NCI-H1417 (cell line): ENCODE measurements around the gene ESAM.
"Not testable (repeated sequence)": the region's sequence is repeated elsewhere in the genome, so short reads cannot be mapped to it uniquely, and the experiment has no call there.

Source experiments
- DNase-seq, 3 experiments: peaks; one replicate each; lab custom pipeline; 2025; lab: John Stamatoyannopoulos, UW

The ESAM gene

DNA sequence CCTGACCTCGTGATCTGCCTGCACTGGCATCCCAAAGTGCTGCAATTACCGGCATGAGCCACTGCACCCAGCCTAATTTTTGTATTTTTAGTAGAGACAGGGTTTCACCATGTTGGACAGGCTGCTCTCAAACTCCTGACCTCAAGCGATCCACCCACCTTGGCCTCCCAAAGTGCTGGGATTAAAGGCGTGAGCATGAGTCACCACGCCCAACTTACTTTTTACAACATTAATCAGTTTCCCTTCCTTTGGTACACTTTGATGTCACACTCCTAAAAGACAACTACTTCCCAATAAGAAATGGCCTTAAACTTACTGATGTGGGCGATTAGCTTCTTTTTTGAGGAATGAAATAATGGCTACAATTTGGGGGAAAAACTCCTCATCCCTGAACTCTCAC is 8.9 kb upstream of the ESAM start:
- DNase-seq: not testable (repeated sequence)

DNA sequence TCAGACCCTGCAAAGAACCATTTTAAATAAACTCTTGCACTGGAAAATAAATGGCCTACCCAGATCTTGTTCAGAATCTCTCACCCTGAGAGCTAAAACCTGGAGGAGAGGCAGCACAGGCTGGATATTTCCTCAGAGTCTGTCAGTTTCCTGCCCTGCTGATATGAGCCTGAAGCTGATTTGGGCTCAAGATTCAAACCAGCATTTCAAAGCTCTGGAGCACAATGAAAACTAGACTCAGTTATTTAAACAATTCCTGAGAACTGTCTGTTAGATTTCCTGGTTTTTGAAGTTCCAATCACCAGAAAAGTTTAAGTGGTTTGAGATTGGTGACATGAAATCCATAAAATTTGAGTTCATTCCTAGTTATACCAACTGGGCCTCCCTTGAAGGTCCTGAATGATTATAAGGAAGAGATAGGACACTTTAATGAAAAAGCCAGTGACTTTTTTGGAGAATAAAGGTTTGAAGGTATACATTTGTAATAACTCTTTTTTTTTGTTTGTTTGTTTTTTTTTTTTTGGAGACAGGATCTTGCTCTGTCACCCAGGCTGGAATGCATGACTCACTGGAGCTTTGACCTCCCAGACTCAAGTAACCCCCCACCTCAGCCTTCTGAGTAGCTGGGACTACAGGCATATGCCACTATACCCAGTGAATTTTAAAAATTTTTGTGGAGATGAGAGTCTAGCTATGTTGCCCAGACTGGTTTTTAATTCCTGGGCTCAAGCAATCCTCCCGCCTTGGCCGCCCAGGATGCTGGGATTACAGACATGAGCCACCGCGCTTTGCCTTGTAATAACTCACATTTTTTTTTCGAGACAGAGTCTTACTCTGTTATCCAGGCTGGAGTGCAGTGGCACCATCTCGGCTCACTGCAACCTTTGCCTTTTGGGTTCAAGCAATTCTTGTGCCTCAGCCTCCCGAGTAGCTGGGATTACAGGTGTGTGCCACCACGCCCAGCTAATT is 8.0 kb upstream of the ESAM start:
- no peak for DNase-seq

DNA sequence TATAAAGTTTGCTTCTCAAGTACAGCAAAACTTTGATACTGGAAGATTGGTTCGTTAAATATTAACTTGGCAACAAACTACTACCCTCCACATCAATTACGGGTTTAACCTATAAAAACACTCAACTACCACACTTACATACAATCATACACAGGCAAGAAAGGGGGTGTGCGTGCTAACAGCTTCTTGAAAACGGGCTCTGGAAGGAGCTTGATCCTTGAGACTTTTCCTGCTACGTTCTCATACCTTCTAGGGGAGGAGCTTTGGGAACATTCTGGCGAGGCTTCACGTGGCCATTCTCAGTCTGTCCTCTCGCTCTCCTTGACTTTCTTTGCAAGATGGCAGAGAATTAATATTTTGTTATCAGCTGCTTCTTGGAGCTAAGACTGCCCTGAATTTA is 6.8 kb upstream of the ESAM start:
- no peak for DNase-seq

DNA sequence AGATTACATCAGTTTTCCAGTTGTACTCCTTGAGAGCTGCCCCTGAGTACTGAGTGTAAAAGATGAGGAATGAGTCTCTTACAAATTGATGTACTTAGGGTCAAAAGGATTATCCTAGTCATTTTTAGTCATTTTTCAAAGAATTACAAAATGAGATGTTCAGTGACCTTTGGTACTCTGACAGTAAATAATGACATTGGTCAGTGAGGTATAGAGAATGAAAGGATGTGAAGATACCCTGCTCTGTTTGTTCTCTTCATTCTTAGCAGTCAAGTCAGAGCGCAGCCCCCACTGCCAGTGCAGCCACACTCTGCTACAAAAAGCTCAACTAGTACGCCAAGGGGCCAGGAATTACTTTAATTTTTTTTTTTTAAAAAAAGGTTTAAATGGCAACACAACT is 4.1 kb upstream of the ESAM start:
- no peak for DNase-seq

GRCh38 chr11:124763156-124763947 is 1.3 kb upstream of the ESAM start:
- DNase-seq: peak; percentile 58 to 92 (median 83)

DNA sequence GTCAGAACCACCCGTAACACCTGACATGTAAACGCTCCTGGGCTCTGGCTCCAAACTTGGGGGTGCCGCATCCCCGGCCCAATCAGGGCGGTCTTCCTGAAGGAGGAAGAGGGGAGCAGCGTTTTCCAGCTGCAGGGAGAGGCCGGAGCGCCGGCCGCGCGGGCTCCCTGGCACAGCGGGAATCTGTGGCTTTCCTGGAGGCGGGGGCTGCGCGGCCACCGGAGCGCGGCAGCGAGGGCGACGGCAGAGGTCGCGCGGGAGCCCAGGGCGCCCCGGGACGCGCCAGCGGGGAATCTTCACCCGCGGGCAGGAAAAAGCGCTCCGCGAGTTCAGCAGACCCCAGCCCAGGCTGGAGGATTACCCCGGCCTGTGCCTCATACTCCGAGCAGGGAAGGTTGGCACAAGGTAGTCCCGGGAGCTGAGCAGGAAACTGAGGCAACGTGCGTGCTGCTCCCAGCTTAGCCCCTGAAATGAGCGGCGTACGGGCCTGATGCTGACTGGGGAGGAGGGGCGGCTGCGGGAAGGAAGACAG is 600 bp upstream of the ESAM start:
- DNase-seq: peak in 2 of 3 experiments; percentile 78

DNA sequence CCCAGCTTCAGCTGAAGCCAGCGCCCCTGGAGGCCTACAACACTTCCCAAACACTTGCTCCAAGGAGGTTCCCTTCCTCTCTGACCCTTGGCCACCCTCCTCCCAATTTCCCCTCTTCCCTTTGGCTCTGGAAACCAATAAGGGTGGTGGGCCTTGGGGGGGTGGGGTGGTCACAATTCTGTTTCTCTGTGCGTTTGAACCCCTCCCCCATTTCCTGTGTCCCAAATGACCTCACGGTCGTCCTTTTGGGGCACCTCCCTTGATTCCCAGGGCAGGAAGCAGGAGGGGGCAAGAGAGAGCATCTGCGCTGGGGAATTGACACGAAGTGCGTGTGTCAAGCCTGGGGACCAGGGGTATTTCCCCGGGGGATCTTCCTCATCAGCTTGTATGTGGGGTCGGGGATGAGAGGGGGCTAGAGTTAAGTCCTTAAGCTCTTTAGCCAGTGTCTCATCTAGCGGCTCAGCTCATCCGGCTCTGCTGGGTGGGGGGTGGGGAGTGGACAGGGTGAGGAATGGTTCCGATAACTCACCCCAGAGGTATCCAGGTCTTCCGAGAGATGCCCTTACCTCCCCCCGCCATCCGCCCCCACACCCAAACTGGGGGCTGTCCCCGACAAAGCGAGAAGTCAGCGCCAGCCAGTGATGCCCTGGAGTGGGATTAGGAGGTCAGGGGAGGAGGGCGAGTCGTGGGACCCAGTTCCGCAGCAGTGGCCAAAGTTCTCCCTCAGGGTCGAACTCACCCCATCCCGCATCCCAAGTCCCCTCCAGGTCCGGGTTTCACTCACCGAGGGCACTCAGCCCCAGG is 587 bp downstream of the ESAM start:
- DNase-seq: no peak

GRCh38 chr11:124760806-124761205 is 1.3 kb downstream of the ESAM start:
- no peak for DNase-seq

- DNase-seq: no peak
These were observed 1.9 kb downstream of the ESAM start for GRCh38 chr11:124760205-124760652.

DNA sequence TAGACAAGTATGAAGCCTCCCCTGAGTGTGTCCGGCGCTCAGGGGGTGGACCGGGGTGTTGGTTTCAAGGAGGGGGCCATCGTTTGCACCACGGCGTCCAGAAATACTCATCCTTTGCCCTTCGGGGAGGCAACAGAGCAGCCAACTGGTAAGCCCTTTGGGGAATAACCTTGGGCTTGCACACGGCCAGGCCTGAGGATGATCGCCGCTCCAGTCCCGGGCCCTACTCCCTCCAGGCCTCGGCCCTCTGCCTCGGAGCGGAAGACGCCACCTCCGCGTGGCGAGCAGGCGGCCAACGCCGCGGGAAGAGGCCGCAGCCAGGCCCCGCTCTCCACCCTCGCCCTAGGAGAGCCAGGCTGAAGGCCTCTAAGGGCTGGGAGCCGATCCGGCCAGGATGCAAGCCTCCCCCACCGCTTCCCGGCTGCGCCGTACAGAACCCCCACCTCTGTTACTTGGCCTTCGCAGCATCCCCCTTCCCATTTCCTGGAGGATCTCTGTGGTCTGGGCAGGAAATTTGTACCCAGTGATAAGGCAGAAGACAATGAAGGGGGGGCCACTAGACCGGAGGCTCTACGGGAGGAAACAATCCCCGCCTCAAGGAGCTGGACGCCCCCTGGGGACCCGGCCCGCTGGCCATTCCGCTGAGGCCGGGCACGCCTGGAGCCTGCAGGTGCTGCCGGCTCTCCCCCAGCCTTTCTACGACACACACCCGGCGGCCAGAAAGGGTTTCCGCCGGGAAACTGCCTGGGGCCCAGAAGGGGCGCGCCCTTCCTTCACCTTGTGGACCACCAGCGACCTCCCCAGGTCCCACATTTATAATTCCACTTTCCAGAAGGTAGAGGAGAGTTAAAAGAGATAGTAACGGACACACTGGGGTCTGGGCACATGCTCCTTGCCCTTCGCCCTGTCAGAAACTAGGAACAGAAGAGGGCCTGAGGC is 2.6 kb downstream of the ESAM start:
- DNase-seq: no peak

- DNase-seq: no peak
These were observed 3.5 kb downstream of the ESAM start for GRCh38 chr11:124758355-124759265.

DNA sequence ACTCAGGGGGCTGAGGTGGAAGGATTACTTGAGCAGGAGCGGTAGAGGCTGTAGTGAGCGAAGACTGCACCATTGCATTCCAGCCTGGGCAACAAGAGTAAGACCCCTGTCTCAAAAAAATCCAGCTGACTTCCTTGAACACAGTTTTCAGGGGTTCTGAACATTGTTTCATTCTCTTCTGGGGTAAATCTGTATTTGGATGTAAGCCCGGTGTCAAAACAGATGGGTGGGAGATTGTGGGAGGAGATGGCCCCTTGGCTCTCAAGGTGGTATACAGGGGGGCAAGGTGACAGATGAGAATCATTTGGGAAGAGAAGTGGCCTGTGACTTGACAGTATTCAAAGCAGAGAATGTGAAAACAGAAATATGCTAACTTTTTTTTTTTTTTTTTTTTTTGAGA is 4.8 kb downstream of the ESAM start:
- DNase-seq: no peak

GRCh38 chr11:124756753-124757227 is 5.3 kb downstream of the ESAM start:
- no peak for DNase-seq

DNA sequence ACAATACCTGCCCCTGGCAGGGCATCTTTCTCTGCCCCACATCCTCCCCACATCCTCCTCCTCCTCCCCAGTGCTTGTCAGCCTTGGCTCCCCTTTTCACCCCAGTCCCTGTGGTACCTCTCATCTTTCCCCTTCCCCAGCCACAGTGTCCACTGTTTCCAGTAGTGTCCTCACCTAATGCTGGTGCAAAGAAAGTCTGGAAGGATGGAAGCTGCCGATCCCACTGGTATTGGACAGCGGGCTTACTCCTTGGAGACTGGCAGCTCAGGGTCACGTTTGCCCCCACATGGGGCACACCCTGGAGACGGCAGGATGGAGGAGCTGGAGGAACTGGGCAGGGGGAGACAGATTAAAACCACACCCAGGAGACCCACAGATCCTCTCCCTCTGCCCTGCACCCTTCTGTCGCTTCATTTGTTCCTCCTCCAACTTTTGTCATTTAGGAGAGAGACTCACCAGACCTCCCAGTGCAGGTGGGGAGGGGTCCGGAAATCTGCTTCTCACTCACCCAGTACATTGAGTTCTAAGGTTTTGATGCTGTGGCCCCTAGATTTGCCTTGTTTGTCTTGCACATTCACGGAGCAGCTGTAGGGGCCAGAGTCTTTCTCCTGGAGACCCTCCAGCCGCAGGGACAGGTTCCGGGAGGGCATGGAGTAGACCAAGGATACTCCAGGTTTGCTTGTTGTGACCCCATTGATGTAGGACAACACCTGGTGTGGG is 5.9 kb downstream of the ESAM start:
- DNase-seq: no peak

- DNase-seq: no peak
These were observed 7.4 kb downstream of the ESAM start for GRCh38 chr11:124754710-124755109.

DNA sequence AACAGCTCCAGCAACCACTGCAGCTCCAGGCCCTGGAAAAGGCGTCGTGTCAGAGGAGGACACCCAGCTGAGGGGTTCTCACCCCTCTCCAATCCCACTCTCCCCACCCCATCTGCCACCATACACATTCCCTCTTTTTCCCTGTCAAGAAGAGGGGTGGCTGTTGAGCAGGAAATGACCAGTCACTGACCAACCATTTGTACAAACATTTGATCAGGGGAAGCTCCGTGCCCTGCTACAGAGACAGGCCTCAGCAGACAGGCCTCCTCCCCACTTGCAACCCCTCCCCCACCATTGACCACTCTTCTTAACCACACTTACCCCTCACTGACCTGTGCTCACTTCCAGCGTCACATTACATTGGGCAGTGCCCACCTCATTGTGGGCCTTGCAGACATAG is 7.8 kb downstream of the ESAM start:
- DNase-seq: no peak

GRCh38 chr11:124753624-124754023 is 8.5 kb downstream of the ESAM start:
- DNase-seq: no peak

GRCh38 chr11:124753205-124753604 is 8.9 kb downstream of the ESAM start:
- no peak for DNase-seq
